H9 (cell line): ENCODE results near the gene PLEKHG1. TPM values are rescaled to one million over a fixed set of nuclear protein-coding genes. Genes with fewer than 3 reads are reported as not detected.

Experiments
- DNase-seq: peaks from one replicate; pipeline ENCODE4 v3.0.0-alpha.2; 2017
- H2AFZ ChIP-seq: one replicate; pipeline ENCODE4 v1.6.1; 2013; ENCODE audit warnings: mild to moderate bottlenecking, low read length, control low read depth, moderate library complexity
- H2AK5ac ChIP-seq: 2 replicates; pipeline ENCODE4 v1.6.1; 2013; ENCODE audit warnings: low read length, control low read depth, mixed read lengths; ENCODE audit not compliant: insufficient read length
- H2BK120ac ChIP-seq: one replicate; pipeline ENCODE4 v1.6.1; 2013; ENCODE audit warnings: low read depth, mild to moderate bottlenecking, low read length, control low read depth, inconsistent platforms; ENCODE audit not compliant: poor library complexity, severe bottlenecking
- H2BK12ac ChIP-seq: 2 replicates; pipeline ENCODE4 v1.6.1; 2013; ENCODE audit warnings: low read length, control low read depth, mixed read lengths, low read depth; ENCODE audit not compliant: insufficient read length
- H2BK15ac ChIP-seq: 2 replicates; pipeline ENCODE4 v1.6.1; 2013; ENCODE audit warnings: low read depth, low read length, control low read depth
- H2BK20ac ChIP-seq: one replicate; pipeline ENCODE4 v1.6.1; 2013; ENCODE audit warnings: low read depth, mild to moderate bottlenecking, low read length, control low read depth, inconsistent platforms; ENCODE audit not compliant: poor library complexity, severe bottlenecking
- H2BK5ac ChIP-seq: 2 replicates; pipeline ENCODE4 v1.6.1; 2013; ENCODE audit warnings: low read length, control low read depth, mixed read lengths; ENCODE audit not compliant: insufficient read length
- H3K14ac ChIP-seq: 2 replicates; pipeline ENCODE4 v1.6.1; 2013; ENCODE audit warnings: low read length, control low read depth; ENCODE audit not compliant: insufficient read depth
- H3K18ac ChIP-seq: 2 replicates; pipeline ENCODE4 v1.6.1; 2013; ENCODE audit warnings: low read depth, mild to moderate bottlenecking, mixed read lengths, low read length, control low read depth; ENCODE audit not compliant: insufficient read length
- H3K23ac ChIP-seq: 2 replicates; pipeline ENCODE4 v1.6.1; 2013; ENCODE audit warnings: low read length, control low read depth, mixed read lengths, low read depth; ENCODE audit not compliant: insufficient read length
- H3K23me2 ChIP-seq: 2 replicates; pipeline ENCODE4 v1.6.1; 2013; ENCODE audit warnings: low read depth, mild to moderate bottlenecking, mixed read lengths, low read length, control low read depth; ENCODE audit not compliant: insufficient read length, poor library complexity, severe bottlenecking
- H3K27ac ChIP-seq: 2 replicates; pipeline ENCODE4 v1.5.1; 2013; ENCODE audit warnings: low read length, control low read depth, mixed read lengths, low read depth; ENCODE audit not compliant: insufficient read length
- H3K27me3 ChIP-seq: 2 replicates; pipeline ENCODE4 v1.6.1; 2013; ENCODE audit warnings: low read length, control low read depth, inconsistent platforms; ENCODE audit not compliant: insufficient read depth
- H3K4ac ChIP-seq: 2 replicates; pipeline ENCODE4 v1.6.1; 2013; ENCODE audit warnings: low read depth, mild to moderate bottlenecking, control low read depth, inconsistent platforms, low read length, moderate library complexity
- H3K4me1 ChIP-seq: 2 replicates; pipeline ENCODE4 v1.6.1; 2013; ENCODE audit warnings: low read length, control low read depth, inconsistent platforms; ENCODE audit not compliant: insufficient read depth
- H3K4me2 ChIP-seq: 2 replicates; pipeline ENCODE4 v1.6.1; 2013; ENCODE audit warnings: low read length, control low read depth, mixed read lengths; ENCODE audit not compliant: insufficient read length, insufficient read depth
- H3K56ac ChIP-seq: 2 replicates; pipeline ENCODE4 v1.6.1; 2013; ENCODE audit warnings: low read depth, mild to moderate bottlenecking, mixed read lengths, low read length, control low read depth; ENCODE audit not compliant: insufficient read length
- H3K79me1 ChIP-seq: 2 replicates; pipeline ENCODE4 v1.6.1; 2013; ENCODE audit warnings: low read depth, mild to moderate bottlenecking, moderate library complexity, low read length, control low read depth, inconsistent platforms; ENCODE audit not compliant: insufficient read depth, poor library complexity, severe bottlenecking
- H3K79me2 ChIP-seq: 2 replicates; pipeline ENCODE4 v1.6.1; 2013; ENCODE audit warnings: low read length, control low read depth, inconsistent platforms; ENCODE audit not compliant: insufficient read depth
- H3K9ac ChIP-seq: 2 replicates; pipeline ENCODE4 v1.6.1; 2013; ENCODE audit warnings: low read length, control low read depth, mixed read lengths; ENCODE audit not compliant: insufficient read length; ENCODE audit errors: extremely low read depth
- H3K9me3 ChIP-seq: one replicate; pipeline ENCODE4 v1.6.1; 2013; ENCODE audit warnings: low read depth, low read length, inconsistent platforms; ENCODE audit not compliant: control insufficient read depth
- H3T11ph ChIP-seq: one replicate; pipeline ENCODE4 v1.6.1; 2013; ENCODE audit warnings: mild to moderate bottlenecking, low read length, control low read depth, inconsistent platforms
- H4K20me1 ChIP-seq: one replicate; pipeline ENCODE4 v1.6.1; 2013; ENCODE audit not compliant: control insufficient read depth, insufficient read length, insufficient read depth
- H4K5ac ChIP-seq: 2 replicates; pipeline ENCODE4 v1.6.1; 2013; ENCODE audit warnings: low read depth, mild to moderate bottlenecking, mixed read lengths, low read length, control low read depth; ENCODE audit not compliant: insufficient read length
- H4K8ac ChIP-seq: replicated peaks from 2 replicates; pipeline ENCODE4 v1.6.1; 2013; ENCODE audit warnings: low read length, control low read depth, mixed read lengths, low read depth; ENCODE audit not compliant: insufficient read length
- H4K91ac ChIP-seq: 2 replicates; pipeline ENCODE4 v1.6.1; 2013; ENCODE audit warnings: low read depth, mild to moderate bottlenecking, moderate library complexity, mixed read lengths, low read length, control low read depth; ENCODE audit not compliant: insufficient read length
- H3K27ac Mint-ChIP-seq, 3 experiments: 2 replicates in 2 of 3; 3 replicates in 1 of 3; pipeline ENCODE4 v1.8.0; 2020 to 2021; ENCODE audit warnings: mixed read lengths in 3 of 3, mild to moderate bottlenecking in 1 of 3, moderate library complexity in 1 of 3
- H3K27me3 Mint-ChIP-seq: 2 replicates; pipeline ENCODE4 v1.8.0; 2021; ENCODE audit warnings: low read depth, mild to moderate bottlenecking, moderate library complexity, mixed read lengths
- H3K36me3 Mint-ChIP-seq, 3 experiments: 2 replicates in 2 of 3; 3 replicates in 1 of 3; pipeline ENCODE4 v1.8.0; 2020 to 2021; ENCODE audit warnings: low read depth in 3 of 3, mixed read lengths in 3 of 3; ENCODE audit not compliant: insufficient read depth in 1 of 3
- H3K4me1 Mint-ChIP-seq, 2 experiments: 2 replicates each; pipeline ENCODE4 v1.8.0; 2020; ENCODE audit warnings: mixed read lengths in 2 of 2
- H3K4me3 Mint-ChIP-seq, 2 experiments: 2 replicates in 1 of 2; 3 replicates in 1 of 2; pipeline ENCODE4 v1.8.0; 2020 to 2021; ENCODE audit warnings: mild to moderate bottlenecking in 2 of 2, mixed read lengths in 2 of 2, moderate library complexity in 1 of 2
- H3K9me3 Mint-ChIP-seq, 2 experiments: 2 replicates in 1 of 2; 3 replicates in 1 of 2; pipeline ENCODE4 v1.8.0; 2020; ENCODE audit warnings: mild to moderate bottlenecking in 2 of 2, mixed read lengths in 2 of 2, moderate library complexity in 1 of 2
- CTCF ChIP-seq: fragments of 200-600 bp; sonication (generic); conservative IDR thresholded peaks from 3 replicates; pipeline ENCODE4 v1.8.0; 2021; ENCODE audit warnings: antibody characterized with exemption, mild to moderate bottlenecking
- WGBS: extraction: QIAGEN DNeasy Blood & Tissue Kit; methylation state at CpG from one replicate; pipeline ENCODE4 v1.1.7; 2013; ENCODE audit warnings: missing lambda C conversion rate, low lambda C conversion rate, mixed read lengths; ENCODE audit not compliant: insufficient read length; ENCODE audit errors: extremely low coverage; 5-methylcytosine and 5-hydroxymethylcytosine counted together
- total RNA-seq: library from RNA; stranded (reverse); gene quantifications from 2 replicates; pipeline ENCODE4 v1.2.1, GENCODE V29; 2021

Gene PLEKHG1
- total RNA-seq, 1 experiment from 2014 or later = 1.0 TPM

- Histone ChIP-seq H4K20me1 (no peaks in the 10 kb centered on the region), H3K56ac (no peak overlapping the region), H2BK20ac (no peak overlapping the region), H4K5ac (no peak overlapping the region), H2BK120ac (no peak overlapping the region), H3K9ac (no peak overlapping the region), H3K14ac (no peak overlapping the region), H3K27ac (no peak overlapping the region), H3K79me2 (no peaks in the 10 kb centered on the region), H4K91ac (no peak overlapping the region), H3K18ac (no peak overlapping the region), H3K4ac (no peak overlapping the region), H3K79me1 (no peaks in the 10 kb centered on the region), H2AK5ac (no peak overlapping the region), H3K9me3 (no peaks in the 10 kb centered on the region), H3K4me1 (no peaks in the 10 kb centered on the region), H2AFZ (no peak overlapping the region), H3K4me2 (no peak overlapping the region), H3T11ph (no peak overlapping the region), H4K8ac (no peak overlapping the region), H3K27me3 (no peaks in the 10 kb centered on the region), H2BK15ac (no peak overlapping the region), H2BK12ac (no peak overlapping the region), H2BK5ac (no peak overlapping the region), H3K23me2 (no peaks in the 10 kb centered on the region), H3K23ac (no peak overlapping the region)
- no peak for TF ChIP-seq CTCF
- H3K27ac Mint-ChIP-seq = no peak overlapping the region; a peak in 2 of 7 replicates
- no peak for DNase-seq
- H3K27me3 Mint-ChIP-seq = peaks cover 17% of the 10 kb centered on the region
- H3K36me3 Mint-ChIP-seq = no peaks in the 10 kb centered on the region; a peak in 1 of 7 replicates
- no peak overlapping the region for H3K4me3 Mint-ChIP-seq
- H3K4me1 Mint-ChIP-seq = peaks cover 4 to 5% of the 10 kb centered on the region in 2 experiments; a peak in 3 of 4 replicates
- H3K9me3 Mint-ChIP-seq = peaks cover 0 to 2% of the 10 kb centered on the region in 2 experiments; a peak in 1 of 5 replicates
- no CpG with 5 or more reads among the region's 5 CpGs for WGBS
Observed at GRCh38 chr6:150550244-150550643, 49.4 kb upstream of the PLEKHG1 start.
